ENCODE data around the gene CASP9.

DNA sequence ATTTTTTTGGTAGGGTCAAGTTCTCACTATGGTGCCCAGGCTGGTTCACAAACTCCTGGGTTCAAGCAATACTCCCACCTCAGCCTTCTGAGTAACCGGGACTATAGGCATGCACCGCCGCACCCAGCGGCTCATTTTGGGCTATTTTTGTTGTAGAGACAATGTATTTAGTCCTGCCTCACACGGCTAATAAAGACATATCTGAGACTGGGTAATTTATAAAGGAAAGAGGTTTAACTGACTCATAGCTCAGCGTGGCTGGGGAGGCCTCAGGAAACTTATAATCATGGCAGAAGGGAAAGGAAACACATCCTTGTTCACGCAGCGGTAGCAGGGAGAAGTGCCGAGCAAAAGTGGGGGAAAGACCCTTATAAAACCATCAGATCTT is 63.3 kb downstream of the CASP9 start:
- no peak for TF ChIP-seq EZH2 (IDR thresholded peaks at IDR 0.05; ENCODE audit: insufficient read depth, low read length)
- TF ChIP-seq, protein P1, sequence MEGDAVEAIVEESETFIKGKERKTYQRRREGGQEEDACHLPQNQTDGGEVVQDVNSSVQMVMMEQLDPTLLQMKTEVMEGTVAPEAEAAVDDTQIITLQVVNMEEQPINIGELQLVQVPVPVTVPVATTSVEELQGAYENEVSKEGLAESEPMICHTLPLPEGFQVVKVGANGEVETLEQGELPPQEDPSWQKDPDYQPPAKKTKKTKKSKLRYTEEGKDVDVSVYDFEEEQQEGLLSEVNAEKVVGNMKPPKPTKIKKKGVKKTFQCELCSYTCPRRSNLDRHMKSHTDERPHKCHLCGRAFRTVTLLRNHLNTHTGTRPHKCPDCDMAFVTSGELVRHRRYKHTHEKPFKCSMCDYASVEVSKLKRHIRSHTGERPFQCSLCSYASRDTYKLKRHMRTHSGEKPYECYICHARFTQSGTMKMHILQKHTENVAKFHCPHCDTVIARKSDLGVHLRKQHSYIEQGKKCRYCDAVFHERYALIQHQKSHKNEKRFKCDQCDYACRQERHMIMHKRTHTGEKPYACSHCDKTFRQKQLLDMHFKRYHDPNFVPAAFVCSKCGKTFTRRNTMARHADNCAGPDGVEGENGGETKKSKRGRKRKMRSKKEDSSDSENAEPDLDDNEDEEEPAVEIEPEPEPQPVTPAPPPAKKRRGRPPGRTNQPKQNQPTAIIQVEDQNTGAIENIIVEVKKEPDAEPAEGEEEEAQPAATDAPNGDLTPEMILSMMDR (IDR thresholded peaks at IDR 0.05; ENCODE audit: insufficient read depth, low read depth, low read length) = no peak
